ENCODE measurements around the gene RPS18.

GRCh38 chr6:33313709-33314514 lies 42.0 kb downstream of the RPS18 start, which contains the start of gene TAPBP:
- no peak for TF ChIP-seq CTCF (conservative IDR thresholded peaks at IDR 0.05 in 1 of 2, IDR thresholded peaks at IDR 0.05 in 1 of 2; ENCODE audit: low read depth in 1 of 2, low read length in 2 of 2)
- TF ChIP-seq EZH2 (IDR thresholded peaks at IDR 0.05; ENCODE audit: low read length, missing control alignments): no peak

All from fibroblast of lung (primary cell).